Endothelial cell of umbilical vein (primary cell): ENCODE results near the gene SMPDL3B.

Experiments
- EZH2 ChIP-seq: IDR thresholded peaks from 2 replicates; pipeline ENCODE4 v1.6.1; 2012; ENCODE audit warnings: borderline replicate concordance, low read depth, mild to moderate bottlenecking, moderate library complexity, low read length, inconsistent platforms; ENCODE audit not compliant: severe bottlenecking
- FOS ChIP-seq: IDR thresholded peaks from 2 replicates; pipeline ENCODE4 v1.6.1; 2011; ENCODE audit warnings: mild to moderate bottlenecking, low read length, moderate library complexity, borderline replicate concordance; ENCODE audit not compliant: insufficient read depth
- GATA2 ChIP-seq: IDR thresholded peaks from 2 replicates; pipeline ENCODE4 v1.7.0; 2011; ENCODE audit warnings: low read depth, mild to moderate bottlenecking, moderate library complexity, mixed read lengths, low read length; ENCODE audit not compliant: insufficient read length, insufficient read depth
- JUN ChIP-seq: IDR thresholded peaks from 2 replicates; pipeline ENCODE4 v1.6.1; 2011; ENCODE audit warnings: borderline replicate concordance, low read depth; ENCODE audit not compliant: insufficient read length, insufficient read depth
- MYC ChIP-seq: IDR thresholded peaks from one replicate; pipeline ENCODE4 v1.6.1; 2011; ENCODE audit warnings: mild to moderate bottlenecking, low read depth, low read length
- POLR2A ChIP-seq: IDR thresholded peaks from 2 replicates; pipeline ENCODE4 v1.6.1; 2012; ENCODE audit warnings: low read depth, mild to moderate bottlenecking, control low read depth, low read length
- POLR2AphosphoS5 ChIP-seq: IDR thresholded peaks from 2 replicates; pipeline ENCODE4 v1.6.1; 2012; ENCODE audit warnings: low read depth, mild to moderate bottlenecking, control low read depth, low read length, moderate library complexity; ENCODE audit not compliant: insufficient read depth
- TF ChIP-seq, protein P1 (sequence below), 2 donors: IDR thresholded peaks; 1 replicate in 1 of 2; 2 replicates in 1 of 2; pipeline ENCODE4 v1.5.1; 2011; ENCODE audit warnings: low read length in 2 of 2, mild to moderate bottlenecking in 2 of 2, moderate library complexity in 2 of 2, control low read depth in 1 of 2, inconsistent platforms in 1 of 2, low read depth in 1 of 2; ENCODE audit not compliant: insufficient read depth in 1 of 2; ENCODE audit errors: extremely low read depth in 1 of 2
- TF ChIP-seq, protein P2 (sequence below): IDR thresholded peaks from 2 replicates; pipeline ENCODE4 v1.6.1; 2011; ENCODE audit not compliant: insufficient read depth, insufficient read length

DNA sequence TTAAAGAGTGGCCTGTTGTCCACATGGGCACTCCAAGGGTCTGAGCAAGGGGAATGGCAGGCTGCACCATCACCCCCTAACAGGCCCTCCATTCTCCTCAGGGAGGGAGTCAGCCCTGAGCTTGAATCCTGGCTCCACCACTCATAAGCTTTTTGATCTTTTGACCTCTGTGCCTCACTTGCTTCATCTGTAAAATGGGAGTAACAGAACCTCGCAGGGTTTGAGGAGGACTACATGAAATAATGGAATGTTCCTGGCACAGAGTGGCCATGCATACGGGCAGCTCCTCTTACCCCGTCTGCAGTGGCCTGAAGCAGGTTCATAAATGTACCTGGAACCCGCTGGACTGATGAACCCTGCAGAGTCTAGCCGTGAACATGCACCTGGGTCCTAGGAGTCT is 22.9 kb downstream of the SMPDL3B start:
- TF ChIP-seq, protein P1, sequence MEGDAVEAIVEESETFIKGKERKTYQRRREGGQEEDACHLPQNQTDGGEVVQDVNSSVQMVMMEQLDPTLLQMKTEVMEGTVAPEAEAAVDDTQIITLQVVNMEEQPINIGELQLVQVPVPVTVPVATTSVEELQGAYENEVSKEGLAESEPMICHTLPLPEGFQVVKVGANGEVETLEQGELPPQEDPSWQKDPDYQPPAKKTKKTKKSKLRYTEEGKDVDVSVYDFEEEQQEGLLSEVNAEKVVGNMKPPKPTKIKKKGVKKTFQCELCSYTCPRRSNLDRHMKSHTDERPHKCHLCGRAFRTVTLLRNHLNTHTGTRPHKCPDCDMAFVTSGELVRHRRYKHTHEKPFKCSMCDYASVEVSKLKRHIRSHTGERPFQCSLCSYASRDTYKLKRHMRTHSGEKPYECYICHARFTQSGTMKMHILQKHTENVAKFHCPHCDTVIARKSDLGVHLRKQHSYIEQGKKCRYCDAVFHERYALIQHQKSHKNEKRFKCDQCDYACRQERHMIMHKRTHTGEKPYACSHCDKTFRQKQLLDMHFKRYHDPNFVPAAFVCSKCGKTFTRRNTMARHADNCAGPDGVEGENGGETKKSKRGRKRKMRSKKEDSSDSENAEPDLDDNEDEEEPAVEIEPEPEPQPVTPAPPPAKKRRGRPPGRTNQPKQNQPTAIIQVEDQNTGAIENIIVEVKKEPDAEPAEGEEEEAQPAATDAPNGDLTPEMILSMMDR (IDR thresholded peaks at IDR 0.05; ENCODE audit: extremely low read depth in 1 of 2, insufficient read depth in 1 of 2, low read depth in 1 of 2, low read length in 2 of 2) = no peak
- TF ChIP-seq EZH2 = no peak
- TF ChIP-seq POLR2AphosphoS5 = no peak
- TF ChIP-seq MYC = no peak
- no peak for TF ChIP-seq POLR2A
- TF ChIP-seq, protein P2, sequence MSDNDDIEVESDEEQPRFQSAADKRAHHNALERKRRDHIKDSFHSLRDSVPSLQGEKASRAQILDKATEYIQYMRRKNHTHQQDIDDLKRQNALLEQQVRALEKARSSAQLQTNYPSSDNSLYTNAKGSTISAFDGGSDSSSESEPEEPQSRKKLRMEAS = no peak
- no peak for TF ChIP-seq JUN
- TF ChIP-seq GATA2 = no peak
- TF ChIP-seq FOS = no peak
